ENCODE results near the gene RERE.

RERE gene

DNA sequence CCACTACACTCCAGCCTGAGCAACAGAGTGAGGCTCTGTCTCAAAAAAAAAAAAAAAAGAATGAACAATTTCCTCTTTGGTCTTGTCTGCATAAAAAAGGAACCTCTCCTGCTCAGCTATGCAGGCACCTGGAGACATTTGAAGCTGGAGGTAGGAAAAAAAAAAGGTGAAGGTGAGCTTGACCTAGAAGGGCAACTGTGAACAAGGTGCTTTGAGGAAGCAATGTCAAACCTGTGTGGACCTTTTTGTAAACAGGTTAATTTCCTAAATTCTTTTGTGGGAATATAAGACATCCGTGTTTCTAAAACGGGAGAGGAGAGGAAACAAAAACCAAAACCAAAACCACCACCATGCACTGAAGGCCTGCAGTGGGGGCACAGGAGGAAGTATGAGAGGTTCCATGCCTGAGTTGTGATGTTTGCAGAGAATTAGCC lies 422.0 kb downstream of the RERE start:
- Histone ChIP-seq H3K36me3 (ENCODE audit: control insufficient read depth in 1 of 2, insufficient read depth in 2 of 2, low read length in 2 of 2) (peaks cover 0 to 3% of the 10 kb centered on the region in 2 experiments), H4K91ac (ENCODE audit: low read depth, low read length) (no peak overlapping the region), H3K18ac (ENCODE audit: low read length) (peak overlapping the region; percentile 68), H3K4me3 (ENCODE audit: low read depth, low read length) (no peak overlapping the region), H3K79me1 (ENCODE audit: low read length) (no peaks in the 10 kb centered on the region), H2BK12ac (ENCODE audit: low read length) (no peak overlapping the region), H3K27ac (ENCODE audit: low read depth, low read length) (peak overlapping the region; percentile 83), H3K4ac (ENCODE audit: low read depth, low read length) (peak overlapping the region; percentile 48), H3K14ac (ENCODE audit: low read length) (no peak overlapping the region), H2BK5ac (ENCODE audit: low read depth, low read length, poor library complexity) (no peak overlapping the region), H4K8ac (ENCODE audit: low read depth, low read length) (no peak overlapping the region), H3K79me2 (ENCODE audit: control insufficient read depth, insufficient read depth, low read length, poor library complexity) (peaks cover 2% of the 10 kb centered on the region), H3K27me3 (ENCODE audit: insufficient read depth, low read length) (no peaks in the 10 kb centered on the region), H3K23ac (ENCODE audit: low read length) (no peak overlapping the region), H3K9me3 (ENCODE audit: insufficient read depth, low read depth, low read length) (no peaks in the 10 kb centered on the region), H3K4me1 (ENCODE audit: control insufficient read depth in 1 of 2, insufficient read depth in 2 of 2, low read length in 2 of 2) (peaks cover 9 to 27% of the 10 kb centered on the region in 2 experiments), H2AFZ (ENCODE audit: insufficient read depth, low read length, poor library complexity) (no peak overlapping the region), H2AK5ac (ENCODE audit: low read length) (no peak overlapping the region), H3K9ac (ENCODE audit: low read length) (no peak overlapping the region), H4K12ac (ENCODE audit: low read depth, low read length) (no peak overlapping the region), H2BK120ac (ENCODE audit: insufficient read depth, low read length, poor library complexity) (no peak overlapping the region), H3K4me2 (ENCODE audit: low read length) (peak overlapping the region; percentile 50)
- no peak for DNase-seq
- no CpG with 5 or more reads among the region's 2 CpGs for WGBS (ENCODE audit: extremely low coverage, insufficient coverage, insufficient read length)

DNA sequence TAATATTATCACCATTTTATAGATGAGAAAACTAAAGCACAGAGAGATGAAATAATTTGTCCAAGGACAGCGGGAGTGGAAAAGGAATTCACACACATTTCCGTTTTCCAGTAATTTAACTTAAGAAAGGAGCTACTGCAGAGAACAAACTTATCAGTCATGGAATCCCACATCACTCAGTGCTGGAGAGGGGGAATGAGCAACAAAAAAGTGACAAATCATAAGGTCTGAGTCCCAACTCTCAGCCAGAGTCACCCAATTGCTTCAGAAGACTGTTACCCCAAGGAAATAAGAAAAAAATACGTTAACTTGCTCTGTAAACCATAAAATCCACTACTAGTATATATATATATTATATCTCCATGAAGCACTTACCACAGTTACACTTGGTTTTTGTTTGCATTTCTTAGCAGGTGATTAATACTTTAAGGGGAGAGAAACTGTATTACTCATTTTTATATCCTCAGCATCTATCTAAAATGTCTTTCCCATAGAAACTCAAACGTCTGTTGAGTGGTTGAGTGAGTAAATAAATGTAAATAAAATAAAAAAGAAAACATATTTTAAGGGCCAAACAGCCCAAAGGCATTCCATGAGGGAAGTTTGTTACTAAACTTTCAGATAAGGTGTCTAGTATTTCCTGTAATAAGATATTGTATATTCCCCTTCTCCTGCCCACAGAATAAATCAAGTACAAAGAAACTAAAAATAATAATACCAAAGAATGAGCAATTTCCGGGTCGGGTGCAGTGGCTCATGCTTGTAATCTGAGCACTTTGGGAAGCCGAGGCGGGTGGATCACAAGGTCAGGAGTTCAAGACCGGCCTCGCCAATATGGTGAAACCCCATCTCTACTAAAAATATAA lies 422.8 kb downstream of the RERE start:
- Histone ChIP-seq H4K8ac (ENCODE audit: low read depth, low read length) (no peak overlapping the region), H2BK120ac (ENCODE audit: insufficient read depth, low read length, poor library complexity) (no peak overlapping the region), H3K9ac (ENCODE audit: low read length) (no peak overlapping the region), H3K4me2 (ENCODE audit: low read length) (no peak overlapping the region), H4K91ac (ENCODE audit: low read depth, low read length) (no peak overlapping the region), H3K4ac (ENCODE audit: low read depth, low read length) (no peak overlapping the region), H3K23ac (ENCODE audit: low read length) (no peak overlapping the region), H3K14ac (ENCODE audit: low read length) (no peak overlapping the region), H2AK5ac (ENCODE audit: low read length) (no peak overlapping the region), H4K12ac (ENCODE audit: low read depth, low read length) (no peak overlapping the region), H3K79me2 (ENCODE audit: control insufficient read depth, insufficient read depth, low read length, poor library complexity) (peaks cover 2% of the 10 kb centered on the region), H3K4me3 (ENCODE audit: low read depth, low read length) (no peak overlapping the region), H2BK12ac (ENCODE audit: low read length) (no peak overlapping the region), H3K27ac (ENCODE audit: low read depth, low read length) (no peak overlapping the region), H2AFZ (ENCODE audit: insufficient read depth, low read length, poor library complexity) (no peak overlapping the region), H3K36me3 (ENCODE audit: control insufficient read depth in 1 of 2, insufficient read depth in 2 of 2, low read length in 2 of 2) (peaks cover 4 to 8% of the 10 kb centered on the region in 2 experiments), H3K18ac (ENCODE audit: low read length) (no peak overlapping the region), H3K9me3 (ENCODE audit: insufficient read depth, low read depth, low read length) (no peaks in the 10 kb centered on the region), H3K79me1 (ENCODE audit: low read length) (no peaks in the 10 kb centered on the region), H2BK5ac (ENCODE audit: low read depth, low read length, poor library complexity) (no peak overlapping the region), H3K27me3 (ENCODE audit: insufficient read depth, low read length) (no peaks in the 10 kb centered on the region), H3K4me1 (ENCODE audit: control insufficient read depth in 1 of 2, insufficient read depth in 2 of 2, low read length in 2 of 2) (peaks cover 9 to 31% of the 10 kb centered on the region in 2 experiments)
- no CpG with 5 or more reads among the region's 10 CpGs for WGBS (ENCODE audit: extremely low coverage, insufficient coverage, insufficient read length)
- DNase-seq, result no peak

DNA sequence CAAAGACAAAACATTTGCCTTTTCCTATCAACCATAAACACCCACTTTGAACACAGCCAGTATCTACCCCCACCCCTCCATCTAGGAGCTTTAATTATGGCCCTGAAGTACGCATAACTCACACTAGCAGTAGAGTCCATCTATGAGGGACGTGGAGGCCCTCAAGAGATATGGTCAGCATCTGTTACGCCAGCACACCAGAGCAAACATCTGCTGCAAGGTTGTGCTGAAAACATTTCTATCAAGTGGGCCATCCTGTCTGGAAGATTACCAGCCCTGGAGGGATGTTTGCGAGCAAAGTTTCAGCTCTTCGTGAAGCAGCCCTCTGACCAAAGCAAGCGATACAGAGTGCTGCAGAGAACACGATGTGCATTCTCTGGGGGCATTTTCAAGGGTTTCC lies 424.9 kb downstream of the RERE start:
- Histone ChIP-seq H3K27me3 (ENCODE audit: insufficient read depth, low read length) (no peaks in the 10 kb centered on the region), H3K4ac (ENCODE audit: low read depth, low read length) (no peak overlapping the region), H4K91ac (ENCODE audit: low read depth, low read length) (no peak overlapping the region), H3K27ac (ENCODE audit: low read depth, low read length) (no peak overlapping the region), H2BK12ac (ENCODE audit: low read length) (no peak overlapping the region), H3K4me2 (ENCODE audit: low read length) (peak overlapping the region; percentile 11), H3K4me1 (ENCODE audit: control insufficient read depth in 1 of 2, insufficient read depth in 2 of 2, low read length in 2 of 2) (peaks cover 6 to 26% of the 10 kb centered on the region in 2 experiments), H3K79me2 (ENCODE audit: control insufficient read depth, insufficient read depth, low read length, poor library complexity) (no peaks in the 10 kb centered on the region), H3K14ac (ENCODE audit: low read length) (no peak overlapping the region), H2BK5ac (ENCODE audit: low read depth, low read length, poor library complexity) (no peak overlapping the region), H2AFZ (ENCODE audit: insufficient read depth, low read length, poor library complexity) (no peak overlapping the region), H4K12ac (ENCODE audit: low read depth, low read length) (no peak overlapping the region), H3K9ac (ENCODE audit: low read length) (no peak overlapping the region), H3K79me1 (ENCODE audit: low read length) (no peaks in the 10 kb centered on the region), H3K36me3 (ENCODE audit: control insufficient read depth in 1 of 2, insufficient read depth in 2 of 2, low read length in 2 of 2) (peaks cover 8 to 17% of the 10 kb centered on the region in 2 experiments), H3K23ac (ENCODE audit: low read length) (no peak overlapping the region), H2BK120ac (ENCODE audit: insufficient read depth, low read length, poor library complexity) (no peak overlapping the region), H2AK5ac (ENCODE audit: low read length) (no peak overlapping the region), H3K9me3 (ENCODE audit: insufficient read depth, low read depth, low read length) (no peaks in the 10 kb centered on the region), H3K18ac (ENCODE audit: low read length) (no peak overlapping the region), H4K8ac (ENCODE audit: low read depth, low read length) (no peak overlapping the region), H3K4me3 (ENCODE audit: low read depth, low read length) (no peak overlapping the region)
- WGBS (ENCODE audit: extremely low coverage, insufficient coverage, insufficient read length), result no CpG with 5 or more reads among the region's 7 CpGs
- DNase-seq, result no peak

DNA sequence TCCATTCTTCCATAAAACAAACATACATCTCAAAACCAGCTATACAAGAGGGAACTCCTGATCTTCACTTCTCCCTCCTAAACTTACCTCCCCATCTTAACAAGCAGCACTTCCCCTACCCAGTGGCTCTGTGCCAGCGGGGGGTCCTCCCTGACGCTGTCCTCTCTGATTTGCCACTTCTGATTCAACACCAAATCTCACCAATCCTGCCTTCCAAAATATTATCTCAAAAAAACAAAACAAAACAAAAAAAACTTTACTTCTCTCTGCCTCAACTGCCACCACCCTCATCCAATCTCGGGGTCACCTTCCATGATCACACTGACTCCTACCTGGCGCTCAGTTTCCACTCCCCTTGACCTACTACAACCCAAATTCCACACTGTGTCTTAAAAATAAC lies 426.7 kb downstream of the RERE start:
- Histone ChIP-seq H4K12ac (ENCODE audit: low read depth, low read length) (no peak overlapping the region), H2BK120ac (ENCODE audit: insufficient read depth, low read length, poor library complexity) (no peak overlapping the region), H2AK5ac (ENCODE audit: low read length) (no peak overlapping the region), H4K91ac (ENCODE audit: low read depth, low read length) (no peak overlapping the region), H3K27me3 (ENCODE audit: insufficient read depth, low read length) (no peaks in the 10 kb centered on the region), H3K18ac (ENCODE audit: low read length) (no peak overlapping the region), H3K79me2 (ENCODE audit: control insufficient read depth, insufficient read depth, low read length, poor library complexity) (no peaks in the 10 kb centered on the region), H3K23ac (ENCODE audit: low read length) (no peak overlapping the region), H3K36me3 (ENCODE audit: control insufficient read depth in 1 of 2, insufficient read depth in 2 of 2, low read length in 2 of 2) (peaks cover 8 to 17% of the 10 kb centered on the region in 2 experiments), H3K4ac (ENCODE audit: low read depth, low read length) (no peak overlapping the region), H3K27ac (ENCODE audit: low read depth, low read length) (no peak overlapping the region), H2BK5ac (ENCODE audit: low read depth, low read length, poor library complexity) (no peak overlapping the region), H3K4me2 (ENCODE audit: low read length) (no peak overlapping the region), H3K79me1 (ENCODE audit: low read length) (no peaks in the 10 kb centered on the region), H3K9ac (ENCODE audit: low read length) (no peak overlapping the region), H4K8ac (ENCODE audit: low read depth, low read length) (no peak overlapping the region), H3K9me3 (ENCODE audit: insufficient read depth, low read depth, low read length) (no peaks in the 10 kb centered on the region), H3K14ac (ENCODE audit: low read length) (no peak overlapping the region), H2AFZ (ENCODE audit: insufficient read depth, low read length, poor library complexity) (no peak overlapping the region), H2BK12ac (ENCODE audit: low read length) (no peak overlapping the region), H3K4me1 (ENCODE audit: control insufficient read depth in 1 of 2, insufficient read depth in 2 of 2, low read length in 2 of 2) (peaks cover 2 to 15% of the 10 kb centered on the region in 2 experiments), H3K4me3 (ENCODE audit: low read depth, low read length) (no peak overlapping the region)
- WGBS (ENCODE audit: extremely low coverage, insufficient coverage, insufficient read length), result no CpG with 5 or more reads among the region's 4 CpGs
- no peak for DNase-seq
